GM15510 (cell line): ENCODE data around the gene MLYCD.

Experiments
- POLR2A ChIP-seq: IDR thresholded peaks from 3 replicates; pipeline ENCODE4 v1.6.1; 2011; ENCODE audit warnings: borderline replicate concordance; ENCODE audit not compliant: insufficient read length; ENCODE audit errors: extremely low read depth

The MLYCD gene

GRCh38 chr16:83940630-83941378, 41.9 kb downstream of the MLYCD start:
- no peak for TF ChIP-seq POLR2A

GRCh38 chr16:83942074-83942473, 43.2 kb downstream of the MLYCD start:
- TF ChIP-seq POLR2A = no peak

GRCh38 chr16:83942815-83943515, 44.0 kb downstream of the MLYCD start:
- no peak for TF ChIP-seq POLR2A

DNA sequence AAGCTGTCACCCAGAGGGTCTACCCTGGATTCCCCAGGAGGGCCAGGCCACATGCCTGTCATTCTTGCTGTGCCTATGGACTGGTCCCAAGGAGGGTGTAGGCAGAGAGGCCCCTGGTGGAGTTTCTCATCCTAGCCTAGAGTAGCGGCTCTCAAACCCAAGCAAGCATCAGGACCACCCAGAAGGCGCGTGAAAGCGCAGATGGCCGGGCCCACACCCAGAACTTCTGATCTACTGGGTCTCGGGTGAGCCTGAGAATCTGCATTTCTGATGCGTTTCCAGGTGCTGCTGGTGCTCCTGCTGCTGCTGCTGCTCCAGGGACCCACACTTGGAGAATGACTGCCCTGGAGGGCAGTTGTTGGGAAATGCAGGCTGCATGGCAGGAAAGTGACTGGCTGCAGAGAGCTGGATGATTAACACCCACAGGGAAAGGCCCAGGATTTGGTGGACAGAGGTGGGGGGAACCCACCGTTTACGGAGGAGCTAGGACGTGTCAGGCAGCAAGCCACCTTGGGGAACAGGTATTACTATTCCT, 44.7 kb downstream of the MLYCD start:
- TF ChIP-seq POLR2A = no peak

DNA sequence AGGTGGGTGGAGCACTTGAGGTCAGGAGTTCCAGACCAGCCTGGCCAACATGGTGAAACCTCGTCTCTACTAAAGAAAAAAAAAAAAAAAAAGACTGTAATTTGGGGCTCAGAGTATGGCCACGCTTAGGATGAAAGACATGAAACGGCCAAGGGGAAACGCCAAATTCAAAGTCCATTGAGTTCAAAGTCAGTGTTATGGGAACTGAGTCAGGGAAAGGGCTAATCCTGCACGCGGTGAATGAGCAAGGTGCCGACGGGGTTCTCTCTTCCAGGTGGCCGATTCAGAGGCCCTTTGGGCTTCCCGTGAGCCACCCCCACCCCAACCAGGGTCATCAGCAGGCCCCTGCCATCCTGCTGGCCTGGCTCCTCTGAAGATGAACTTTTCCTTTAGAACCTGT, 46.7 kb downstream of the MLYCD start:
- no peak for TF ChIP-seq POLR2A

- TF ChIP-seq POLR2A = no peak
Observed at GRCh38 chr16:83946154-83946780, 47.4 kb downstream of the MLYCD start.

DNA sequence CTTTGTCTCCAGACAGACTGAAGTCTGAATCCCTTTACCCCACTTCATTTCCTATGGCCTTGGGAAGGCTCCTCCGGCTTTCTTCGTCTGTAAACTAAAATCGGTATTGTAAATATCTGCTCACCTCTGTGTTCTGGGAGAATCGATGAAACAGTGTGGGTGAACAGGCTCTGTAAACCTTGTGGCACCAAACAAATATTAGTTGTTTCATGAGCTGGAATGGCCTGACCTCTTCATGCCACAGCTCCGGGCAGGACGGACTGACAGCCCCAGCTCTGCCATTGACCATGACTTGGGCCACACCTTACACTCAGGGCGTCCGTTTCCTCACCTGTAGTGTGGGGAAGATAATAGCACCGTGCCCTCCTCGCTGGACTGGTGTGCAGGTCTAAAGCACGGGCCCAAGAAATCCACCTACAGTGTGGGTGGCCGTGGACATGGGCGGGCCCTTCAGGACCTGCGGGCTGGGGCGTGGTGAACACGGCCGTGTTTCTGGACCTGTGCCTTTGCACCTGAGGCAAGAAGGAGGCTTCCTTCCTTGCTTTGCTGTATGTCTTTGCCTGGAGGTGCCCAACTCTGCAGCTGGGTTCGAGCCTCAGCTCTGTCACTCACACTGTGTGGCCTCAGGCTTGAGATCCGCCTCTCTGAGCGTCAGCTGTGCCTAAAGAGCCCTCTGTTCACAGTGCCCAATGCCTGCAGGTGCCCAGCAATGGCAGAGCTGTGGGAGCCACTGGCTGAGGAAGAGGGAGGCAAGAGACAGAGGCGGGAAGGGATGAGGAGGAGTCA, 48.1 kb downstream of the MLYCD start:
- TF ChIP-seq POLR2A = no peak

- no peak for TF ChIP-seq POLR2A
Observed at GRCh38 chr16:83947642-83948234, 48.8 kb downstream of the MLYCD start.

- TF ChIP-seq POLR2A = no peak
Observed at GRCh38 chr16:83948914-83949723, 50.2 kb downstream of the MLYCD start.

GRCh38 chr16:83949724-83950001, 50.7 kb downstream of the MLYCD start:
- no peak for TF ChIP-seq POLR2A

DNA sequence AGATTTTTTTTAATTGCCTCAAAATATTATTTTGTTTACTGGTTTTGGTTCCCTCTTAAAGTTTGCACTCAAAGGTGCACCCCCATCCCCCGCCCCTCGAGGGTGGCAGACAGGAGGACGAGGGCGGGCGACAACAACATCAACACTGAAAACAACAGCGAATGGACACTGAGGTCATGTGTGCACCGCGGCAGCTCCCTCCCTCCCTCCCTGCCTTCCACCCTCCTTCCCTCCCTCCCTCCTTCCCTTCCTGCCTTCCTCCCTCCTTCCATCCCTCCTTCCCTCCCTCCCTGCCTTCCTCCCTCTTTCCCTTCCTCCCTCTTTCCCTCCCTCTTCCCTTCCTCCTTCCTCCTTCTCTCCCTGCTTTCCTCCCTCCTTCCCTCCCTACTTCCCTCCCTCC, 52.6 kb downstream of the MLYCD start:
- TF ChIP-seq POLR2A = no peak

DNA sequence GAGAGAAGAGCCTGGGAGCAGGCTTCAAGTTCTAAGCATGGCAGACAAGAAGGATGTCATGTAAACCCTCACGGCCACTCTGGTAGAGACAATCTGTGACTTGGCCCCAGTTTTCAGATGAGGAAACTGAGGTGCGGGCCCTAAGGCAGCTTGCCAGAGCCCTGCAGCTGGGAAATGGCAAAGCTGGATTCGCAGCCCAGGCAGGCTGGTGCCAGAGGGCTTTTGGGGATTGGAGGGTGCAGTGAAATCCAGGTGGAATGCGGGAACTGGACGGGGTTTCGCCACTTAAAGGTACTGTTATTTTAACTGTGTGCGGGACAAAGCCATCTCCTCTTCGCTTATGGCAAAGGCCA, 53.6 kb downstream of the MLYCD start:
- no peak for TF ChIP-seq POLR2A

GRCh38 chr16:83952940-83953795, 54.3 kb downstream of the MLYCD start, which contains the start of gene OSGIN1:
Gene OSGIN1, plus strand, starts transcription at chr16:83953240. Its CDS starts 4,432 bp downstream, at chr16:83957672.
- peak; percentile 46 for TF ChIP-seq POLR2A

DNA sequence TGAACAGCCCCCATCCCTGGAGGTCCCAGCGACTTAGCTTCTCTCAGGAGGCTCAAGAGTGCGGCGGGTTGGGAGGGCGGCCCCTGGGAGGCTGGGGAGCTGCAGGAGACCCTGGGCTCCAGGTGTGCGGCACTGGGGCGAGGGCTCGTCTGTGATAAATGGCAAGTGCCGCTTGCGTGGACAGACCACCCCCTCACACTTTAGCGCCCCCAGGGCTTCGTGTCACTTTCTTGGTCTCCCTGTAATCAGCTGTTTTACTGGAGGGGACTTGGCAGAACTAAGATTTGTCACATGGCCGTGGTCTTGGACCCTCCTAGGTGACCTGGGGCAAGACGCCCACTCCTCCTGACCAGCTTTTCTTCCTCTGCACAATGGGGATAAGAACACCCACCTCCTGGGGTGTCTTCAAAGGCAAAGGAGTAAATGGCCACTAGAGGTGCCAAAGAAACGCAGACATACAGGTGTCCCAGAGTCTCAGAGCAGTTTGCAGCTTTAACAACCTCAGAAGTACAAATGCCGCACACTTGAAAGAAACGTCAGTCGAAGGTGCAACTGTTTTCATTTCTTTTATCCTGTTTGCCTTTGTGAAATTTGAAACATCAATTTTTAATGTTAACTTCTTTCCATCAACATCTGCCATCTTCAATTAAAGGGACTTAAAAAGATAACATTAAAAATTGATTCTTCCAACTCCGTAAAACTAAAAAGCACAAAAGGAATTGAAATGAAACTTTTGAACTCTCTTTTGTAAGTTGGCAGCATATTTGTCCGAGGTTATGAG, 55.1 kb downstream of the MLYCD start:
- TF ChIP-seq POLR2A = no peak
